Lung (tissue), 12 donors: ENCODE measurements around the gene TDRD12. TPM values are rescaled to one million over a fixed set of nuclear protein-coding genes. Genes with fewer than 3 reads are reported as not detected.

Experiments used
- ATAC-seq: fragments of 200-7000 bp; cut with Tn5 transposase; one replicate; pipeline ENCODE4 v1.9.1; 2020; ENCODE audit warnings: moderate number of reproducible peaks; ENCODE audit not compliant: insufficient read depth, low FRiP score
- DNase-seq, 3 donors: peaks; one replicate each; pipeline ENCODE4 v3.0.0-alpha.2; 2013 to 2017
- H3K27ac ChIP-seq, 2 donors: one replicate each; pipeline ENCODE4 v1.5.1; 2013; ENCODE audit warnings: mild to moderate bottlenecking in 2 of 2, moderate library complexity in 2 of 2, control low read depth in 1 of 2, inconsistent platforms in 1 of 2, low read depth in 1 of 2, low read length in 1 of 2
- H3K27me3 ChIP-seq, 3 donors: one replicate each; pipeline ENCODE4 v1.5.1; 2013; ENCODE audit warnings: low read length in 2 of 3; ENCODE audit not compliant: control insufficient read depth in 3 of 3, insufficient read depth in 3 of 3
- H3K36me3 ChIP-seq, 4 donors: one replicate each; pipeline ENCODE4 v1.5.1; 2013; ENCODE audit warnings: low read length in 4 of 4, mild to moderate bottlenecking in 1 of 4, moderate library complexity in 1 of 4; ENCODE audit not compliant: control insufficient read depth in 4 of 4, insufficient read depth in 4 of 4
- H3K4me1 ChIP-seq, 5 donors: one replicate each; pipeline ENCODE4 v1.5.1; 2013; ENCODE audit warnings: low read length in 5 of 5, mild to moderate bottlenecking in 2 of 5, moderate library complexity in 1 of 5; ENCODE audit not compliant: control insufficient read depth in 5 of 5, insufficient read depth in 5 of 5
- H3K4me3 ChIP-seq: one replicate; pipeline ENCODE4 v1.5.1; 2013; ENCODE audit warnings: mild to moderate bottlenecking, control low read depth, moderate library complexity
- H3K9ac ChIP-seq, 2 donors: one replicate each; pipeline ENCODE4 v1.5.1; 2013; ENCODE audit warnings: low read length in 2 of 2, control low read depth in 1 of 2; ENCODE audit not compliant: insufficient read depth in 1 of 2
- H3K9me3 ChIP-seq, 4 donors: one replicate each; pipeline ENCODE4 v1.5.1; 2013; ENCODE audit warnings: low read length in 3 of 4, mild to moderate bottlenecking in 1 of 4, moderate library complexity in 1 of 4; ENCODE audit not compliant: control insufficient read depth in 4 of 4, insufficient read depth in 3 of 4
- WGBS, 2 donors: extraction: QIAGEN DNeasy Blood & Tissue Kit; methylation state at CpG; one replicate each; pipeline ENCODE4 v1.1.7; 2013; 5-methylcytosine and 5-hydroxymethylcytosine counted together
- polyA plus RNA-seq, 2 donors: library from polyadenylated mRNA; stranded (reverse); fragments of 200-250 nt; gene quantifications; one replicate each; pipeline ENCODE4 v1.2.1, GENCODE V29; 2013
- total RNA-seq, 2 donors: library from RNA; depleted of rRNA in 1 of 2; stranded (reverse); fragments of >200 nt in 1 of 2; gene quantifications; one replicate each; pipeline ENCODE4 v1.2.1, GENCODE V29; 2014 to 2021
- TF ChIP-seq, protein P1 (sequence below): IDR thresholded peaks from 2 replicates; pipeline ENCODE4 v1.5.1; 2012; ENCODE audit warnings: mild to moderate bottlenecking; ENCODE audit errors: control extremely low read depth, extremely low read depth
- donor health status: control.
- donor health status: control.
- donor health status: Bipolar disorder and iron deficiency.
- donor health status: healthy.
- donor health status: DM: yes; HTN: yes; CAD: no.

The TDRD12 gene
- total and polyA plus RNA-seq, 4 donors = 0.08 to 0.14 (median 0.10) TPM

GRCh38 chr19:32811151-32811550 lies 91.6 kb downstream of the TDRD12 start:
- no peak for DNase-seq

DNA sequence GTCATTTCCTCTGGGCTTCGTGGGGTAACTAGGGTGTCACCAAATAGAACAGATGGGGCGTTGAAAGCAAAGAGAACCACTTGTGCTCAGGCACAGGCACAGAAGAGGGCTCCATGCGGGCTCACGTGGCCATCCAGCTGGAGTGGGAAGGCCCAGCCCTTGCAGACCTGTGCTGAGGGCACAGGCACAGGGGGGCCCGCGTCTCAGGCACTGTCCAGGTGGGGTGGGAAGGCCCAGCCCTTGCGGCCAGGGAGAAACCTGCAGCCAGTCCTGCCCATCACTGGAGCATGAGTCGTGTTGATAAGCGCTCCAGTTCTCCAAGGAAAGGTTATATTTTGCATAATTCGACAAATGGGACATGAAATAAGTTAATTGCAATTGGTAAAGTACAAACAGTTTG lies 92.5 kb downstream of the TDRD12 start:
- WGBS, 2 donors = 83 to 88% methylated on average over 10 of the region's 10 CpGs
- Histone ChIP-seq H3K4me3 (no peak overlapping the region), H3K9me3 (no peaks in the 10 kb centered on the region), H3K27me3 (no peaks in the 10 kb centered on the region), H3K36me3 (no peaks in the 10 kb centered on the region), H3K27ac (no peak overlapping the region), H3K9ac (no peak overlapping the region), H3K4me1 (no peaks in the 10 kb centered on the region)
- DNase-seq = no peak
- TF ChIP-seq, protein P1, sequence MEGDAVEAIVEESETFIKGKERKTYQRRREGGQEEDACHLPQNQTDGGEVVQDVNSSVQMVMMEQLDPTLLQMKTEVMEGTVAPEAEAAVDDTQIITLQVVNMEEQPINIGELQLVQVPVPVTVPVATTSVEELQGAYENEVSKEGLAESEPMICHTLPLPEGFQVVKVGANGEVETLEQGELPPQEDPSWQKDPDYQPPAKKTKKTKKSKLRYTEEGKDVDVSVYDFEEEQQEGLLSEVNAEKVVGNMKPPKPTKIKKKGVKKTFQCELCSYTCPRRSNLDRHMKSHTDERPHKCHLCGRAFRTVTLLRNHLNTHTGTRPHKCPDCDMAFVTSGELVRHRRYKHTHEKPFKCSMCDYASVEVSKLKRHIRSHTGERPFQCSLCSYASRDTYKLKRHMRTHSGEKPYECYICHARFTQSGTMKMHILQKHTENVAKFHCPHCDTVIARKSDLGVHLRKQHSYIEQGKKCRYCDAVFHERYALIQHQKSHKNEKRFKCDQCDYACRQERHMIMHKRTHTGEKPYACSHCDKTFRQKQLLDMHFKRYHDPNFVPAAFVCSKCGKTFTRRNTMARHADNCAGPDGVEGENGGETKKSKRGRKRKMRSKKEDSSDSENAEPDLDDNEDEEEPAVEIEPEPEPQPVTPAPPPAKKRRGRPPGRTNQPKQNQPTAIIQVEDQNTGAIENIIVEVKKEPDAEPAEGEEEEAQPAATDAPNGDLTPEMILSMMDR = no peak
- ATAC-seq = no peak

More at GRCh38 chr19:32811151-32811550, 91.6 kb downstream of the TDRD12 start:
- Histone ChIP-seq H3K4me1 (no peaks in the 10 kb centered on the region), H3K27me3 (no peaks in the 10 kb centered on the region), H3K36me3 (no peaks in the 10 kb centered on the region), H3K4me3 (no peak overlapping the region), H3K9me3 (no peaks in the 10 kb centered on the region), H3K27ac (no peak overlapping the region), H3K9ac (no peak overlapping the region)
- ATAC-seq = no peak
- TF ChIP-seq, protein P1 = no peak
- 87 to 91% methylated on average over 11 of the region's 11 CpGs for WGBS, 2 donors

GRCh38 chr19:32812571-32812970 lies 93.0 kb downstream of the TDRD12 start:
- Histone ChIP-seq H3K9ac (no peak overlapping the region), H3K36me3 (no peaks in the 10 kb centered on the region), H3K9me3 (no peaks in the 10 kb centered on the region), H3K4me3 (no peak overlapping the region), H3K4me1 (peaks cover 0 to 3% (median 0%) of the 10 kb centered on the region in 5 donors), H3K27ac (no peak overlapping the region), H3K27me3 (no peaks in the 10 kb centered on the region)
- ATAC-seq (no peak), DNase-seq (no peak)
- WGBS, 2 donors = 82 to 90% methylated on average over 3 of the region's 3 CpGs
- TF ChIP-seq, protein P1 = no peak

GRCh38 chr19:32813862-32814425 lies 94.4 kb downstream of the TDRD12 start:
- whole genome bisulfite sequencing, 2 donors = 55 to 58% methylated on average over 14 to 15 of the region's 15 CpGs
- TF ChIP-seq, protein P1 = no peak
- H3K4me3 ChIP-seq = no peak overlapping the region
- ATAC-seq (no peak), DNase-seq (no peak)
- H3K9ac ChIP-seq = no peak overlapping the region
- H3K36me3 ChIP-seq = no peaks in the 10 kb centered on the region
- no peaks in the 10 kb centered on the region for H3K27me3 ChIP-seq
- no peaks in the 10 kb centered on the region for H3K9me3 ChIP-seq
- peaks cover 0 to 3% (median 0%) of the 10 kb centered on the region in 5 donors for H3K4me1 ChIP-seq
- no peak overlapping the region for H3K27ac ChIP-seq
